HG03066 (cell line): ENCODE measurements around the gene XPO6.
"Not testable (repeated sequence)": the region's sequence is repeated elsewhere in the genome, so short reads cannot be mapped to it uniquely, and the experiment has no call there.

Experiments used
- ATAC-seq: cut with Tn5 transposase; IDR thresholded peaks from one replicate; pipeline ENCODE4 v1.9.1; 2021; ENCODE audit warnings: low read depth; ENCODE audit not compliant: unreplicated experiment

The XPO6 gene, protein sequence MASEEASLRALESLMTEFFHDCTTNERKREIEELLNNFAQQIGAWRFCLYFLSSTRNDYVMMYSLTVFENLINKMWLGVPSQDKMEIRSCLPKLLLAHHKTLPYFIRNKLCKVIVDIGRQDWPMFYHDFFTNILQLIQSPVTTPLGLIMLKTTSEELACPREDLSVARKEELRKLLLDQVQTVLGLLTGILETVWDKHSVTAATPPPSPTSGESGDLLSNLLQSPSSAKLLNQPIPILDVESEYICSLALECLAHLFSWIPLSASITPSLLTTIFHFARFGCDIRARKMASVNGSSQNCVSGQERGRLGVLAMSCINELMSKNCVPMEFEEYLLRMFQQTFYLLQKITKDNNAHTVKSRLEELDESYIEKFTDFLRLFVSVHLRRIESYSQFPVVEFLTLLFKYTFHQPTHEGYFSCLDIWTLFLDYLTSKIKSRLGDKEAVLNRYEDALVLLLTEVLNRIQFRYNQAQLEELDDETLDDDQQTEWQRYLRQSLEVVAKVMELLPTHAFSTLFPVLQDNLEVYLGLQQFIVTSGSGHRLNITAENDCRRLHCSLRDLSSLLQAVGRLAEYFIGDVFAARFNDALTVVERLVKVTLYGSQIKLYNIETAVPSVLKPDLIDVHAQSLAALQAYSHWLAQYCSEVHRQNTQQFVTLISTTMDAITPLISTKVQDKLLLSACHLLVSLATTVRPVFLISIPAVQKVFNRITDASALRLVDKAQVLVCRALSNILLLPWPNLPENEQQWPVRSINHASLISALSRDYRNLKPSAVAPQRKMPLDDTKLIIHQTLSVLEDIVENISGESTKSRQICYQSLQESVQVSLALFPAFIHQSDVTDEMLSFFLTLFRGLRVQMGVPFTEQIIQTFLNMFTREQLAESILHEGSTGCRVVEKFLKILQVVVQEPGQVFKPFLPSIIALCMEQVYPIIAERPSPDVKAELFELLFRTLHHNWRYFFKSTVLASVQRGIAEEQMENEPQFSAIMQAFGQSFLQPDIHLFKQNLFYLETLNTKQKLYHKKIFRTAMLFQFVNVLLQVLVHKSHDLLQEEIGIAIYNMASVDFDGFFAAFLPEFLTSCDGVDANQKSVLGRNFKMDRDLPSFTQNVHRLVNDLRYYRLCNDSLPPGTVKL

DNA sequence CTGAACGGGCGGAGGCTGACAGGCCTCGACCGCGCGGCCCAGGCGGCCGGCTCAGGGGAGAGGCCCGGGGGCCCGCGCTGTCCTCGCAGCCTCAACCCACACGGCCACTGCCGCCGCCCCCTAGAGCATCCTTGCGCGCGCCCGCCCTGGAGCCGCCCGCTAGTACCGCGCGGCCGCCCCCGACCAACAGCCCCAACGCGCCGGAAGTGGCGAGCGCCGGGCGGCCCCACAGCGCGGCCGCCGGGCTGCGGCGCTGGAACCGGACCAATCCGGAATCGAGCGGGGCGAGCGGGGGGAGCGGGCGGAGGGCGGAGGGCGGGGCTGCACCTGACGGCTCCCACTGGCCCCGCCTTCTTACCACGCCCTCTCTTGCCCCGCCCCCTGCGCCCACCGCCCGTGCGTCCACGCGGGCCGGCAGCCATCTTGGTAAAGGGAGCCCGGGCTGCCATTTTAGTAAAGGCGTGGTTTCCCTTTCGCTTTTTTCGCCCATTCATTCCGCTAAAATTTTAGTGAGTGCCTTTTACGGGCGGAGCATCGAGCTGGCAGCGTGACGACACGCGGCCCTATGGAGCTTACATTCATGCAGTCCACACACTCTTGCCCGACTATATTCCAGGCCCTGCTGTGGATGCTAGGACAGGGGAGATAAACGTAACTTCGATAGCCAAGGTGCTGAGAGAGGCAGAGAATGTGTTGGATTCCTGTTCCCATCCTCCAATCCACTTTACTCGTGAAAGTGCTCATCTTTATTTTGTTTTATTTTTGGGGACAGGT, at the start of gene XPO6:
TSS of gene XPO6 (minus strand) at position 208 of the 774 bp plus-strand sequence. CDS start 597 bp downstream, outside the sequence.
- peak; percentile 83 for ATAC-seq

DNA sequence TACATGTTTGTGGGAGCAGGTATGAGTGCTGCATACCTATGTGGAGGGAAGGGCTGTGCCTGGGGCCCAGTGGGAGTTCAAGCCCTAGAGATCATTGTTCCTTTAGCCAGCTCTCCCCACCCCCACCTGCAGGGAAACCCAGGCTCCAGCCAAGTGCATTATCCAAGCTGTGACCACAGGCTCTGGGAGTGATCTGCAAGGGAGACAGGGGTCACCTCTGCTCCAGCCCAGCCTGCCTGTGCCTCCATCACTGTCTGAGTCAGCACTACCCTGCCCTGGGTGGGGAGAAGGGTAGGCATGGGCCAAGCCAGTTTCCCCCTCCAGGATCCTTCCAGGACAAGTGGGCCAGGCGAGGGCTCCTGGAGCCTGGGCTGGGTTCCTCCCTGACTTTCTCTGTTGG, 48.4 kb upstream of the XPO6 start:
- no peak for ATAC-seq

DNA sequence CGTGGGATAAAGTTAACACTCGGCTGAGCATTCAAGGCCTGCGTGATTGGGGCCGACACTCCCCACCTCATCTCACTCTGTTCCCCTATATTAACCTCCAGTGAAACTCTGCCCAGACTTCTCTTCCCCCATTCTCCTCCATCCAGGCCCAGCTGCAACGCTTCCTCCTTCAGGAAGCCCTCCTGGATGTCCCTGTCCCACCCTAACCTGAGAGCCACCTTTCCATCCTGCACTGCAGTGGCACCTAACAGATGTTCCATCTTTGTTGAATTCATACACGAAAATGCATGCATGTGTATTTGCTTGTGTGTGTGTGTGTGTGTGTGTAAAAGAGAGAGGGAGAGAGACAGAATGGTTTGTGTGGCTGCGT, 48.0 kb upstream of the XPO6 start:
- no peak for ATAC-seq

DNA sequence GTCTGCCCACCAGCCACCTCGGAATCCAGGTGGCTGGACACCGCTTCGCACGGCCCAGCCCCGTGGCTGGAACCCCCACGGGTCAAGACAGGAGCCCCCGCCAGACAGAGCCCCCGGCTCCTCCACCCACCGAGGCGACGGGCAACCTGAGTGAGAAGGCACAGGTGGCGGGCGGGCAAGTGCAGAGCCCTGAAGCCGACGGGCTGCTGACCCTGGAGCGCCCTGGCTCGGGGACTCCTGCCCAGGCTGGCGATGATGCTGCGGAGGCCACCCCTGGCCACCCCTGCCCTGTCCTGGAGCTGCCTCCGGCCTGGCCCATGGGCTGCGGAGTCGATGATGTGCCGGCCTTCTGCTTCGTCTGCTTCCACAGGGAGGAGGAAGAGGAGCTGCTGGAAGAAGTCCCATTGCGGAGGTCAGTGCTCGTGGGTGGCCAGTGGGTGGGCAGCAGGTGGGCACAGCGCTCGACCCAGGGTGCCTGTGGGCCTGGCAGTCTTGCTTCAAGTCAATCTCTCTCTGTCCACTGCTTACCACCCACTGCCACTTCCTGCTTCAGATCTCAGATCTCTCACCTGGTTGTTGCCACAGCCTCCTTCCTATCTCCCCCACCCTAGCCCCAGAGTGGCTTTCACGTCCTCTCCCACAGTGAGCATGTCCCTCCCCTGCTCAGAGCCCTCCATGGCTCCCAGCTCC, 47.5 kb upstream of the XPO6 start:
- ATAC-seq: no peak

DNA sequence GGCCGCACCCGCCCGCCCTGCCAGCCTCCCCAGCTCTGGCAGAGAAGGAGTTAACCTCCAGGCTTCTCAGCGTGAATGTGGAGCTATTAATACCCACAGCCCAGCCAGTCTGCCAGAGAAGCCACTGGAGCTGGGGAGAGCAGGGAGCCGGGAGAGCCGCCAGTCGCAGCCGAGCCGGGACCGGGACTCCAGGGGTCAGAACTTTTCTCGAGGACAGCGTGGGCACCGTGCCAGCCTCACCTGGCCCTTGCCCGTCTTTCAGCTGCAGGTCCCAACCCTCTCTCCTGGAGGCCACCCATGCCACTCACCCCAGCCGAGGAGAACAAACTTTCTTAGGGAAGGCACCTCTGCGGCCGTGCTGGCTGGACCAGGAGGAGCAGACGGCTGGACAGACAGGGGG, 46.8 kb upstream of the XPO6 start:
- no peak for ATAC-seq

DNA sequence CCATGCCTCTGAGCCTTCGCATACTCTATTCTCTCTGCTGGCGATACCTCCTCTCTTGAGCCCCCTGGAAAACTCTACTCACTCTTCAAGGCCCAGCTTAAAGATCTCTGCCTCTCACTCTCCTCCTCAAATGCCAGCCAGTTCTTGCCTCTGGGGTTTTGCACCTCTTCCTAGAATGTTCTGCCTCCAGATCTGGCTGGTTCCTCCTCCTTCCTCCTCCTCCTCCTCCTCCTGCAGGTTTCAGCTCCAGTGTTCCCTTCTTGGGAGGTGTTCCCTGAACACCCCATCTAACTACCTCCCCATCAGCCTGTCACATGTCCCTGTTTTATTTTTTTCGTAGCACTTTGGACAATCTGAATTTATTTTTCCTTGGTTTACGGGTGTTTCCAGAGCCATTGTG, 45.5 kb upstream of the XPO6 start:
- no peak for ATAC-seq

DNA sequence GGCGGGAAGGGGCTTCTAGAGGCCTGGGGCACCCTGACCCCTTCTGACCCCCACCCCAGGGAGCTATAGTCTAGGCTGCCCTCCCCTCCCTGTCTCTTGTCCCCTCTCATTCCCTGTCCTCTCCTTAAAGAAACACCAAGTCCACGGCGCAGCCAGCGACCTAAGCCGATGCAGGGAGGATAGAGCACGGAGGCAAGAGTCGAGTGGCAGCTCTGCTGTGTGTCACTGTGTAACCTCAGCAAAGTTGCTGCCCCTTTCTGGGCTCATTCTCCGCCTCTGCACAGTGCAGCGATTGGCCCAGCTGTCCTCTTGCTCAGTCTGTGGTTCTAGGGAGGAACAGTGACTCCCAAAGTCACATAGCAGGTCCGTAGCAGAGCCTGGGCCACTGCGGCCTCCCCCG, 44.1 kb upstream of the XPO6 start:
- no peak for ATAC-seq

DNA sequence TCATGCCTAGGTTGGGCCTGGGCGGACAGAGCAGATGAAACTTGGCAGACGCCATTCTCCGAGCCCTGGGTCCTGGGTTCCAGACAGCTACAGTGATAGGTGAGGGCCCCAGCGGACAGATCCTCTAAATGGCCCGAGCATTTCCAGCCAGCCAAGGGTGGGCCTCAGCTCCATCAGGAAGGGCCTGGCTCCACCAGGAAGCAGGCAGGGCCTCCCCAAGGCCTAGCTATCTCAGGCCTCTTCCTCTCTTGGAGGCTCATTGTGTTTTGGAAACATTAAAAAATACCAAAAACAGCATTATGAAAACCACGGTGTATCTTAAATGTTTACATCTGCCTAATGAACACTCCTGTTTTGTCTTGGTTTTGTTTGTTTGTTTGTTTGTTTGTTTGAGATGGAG, 42.4 kb upstream of the XPO6 start:
- no peak for ATAC-seq

DNA sequence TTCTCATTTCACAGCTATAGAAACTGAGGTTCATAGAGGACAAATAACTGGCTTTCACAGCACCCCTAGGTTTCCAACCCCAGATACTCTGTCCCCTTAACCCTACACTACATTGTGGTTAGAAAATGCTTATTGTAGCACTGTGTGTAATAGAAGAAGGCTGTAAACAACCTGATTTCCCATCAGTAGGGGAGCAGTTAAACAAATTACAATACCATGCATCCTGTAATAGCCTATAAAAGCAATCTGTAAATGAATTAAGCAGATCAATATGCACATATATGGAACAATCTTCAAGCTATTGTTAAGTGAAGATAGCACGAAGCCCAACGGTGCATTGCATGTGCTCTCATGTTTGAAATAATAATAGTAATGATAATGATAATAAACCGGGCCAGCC, 39.2 kb upstream of the XPO6 start:
- no peak for ATAC-seq

DNA sequence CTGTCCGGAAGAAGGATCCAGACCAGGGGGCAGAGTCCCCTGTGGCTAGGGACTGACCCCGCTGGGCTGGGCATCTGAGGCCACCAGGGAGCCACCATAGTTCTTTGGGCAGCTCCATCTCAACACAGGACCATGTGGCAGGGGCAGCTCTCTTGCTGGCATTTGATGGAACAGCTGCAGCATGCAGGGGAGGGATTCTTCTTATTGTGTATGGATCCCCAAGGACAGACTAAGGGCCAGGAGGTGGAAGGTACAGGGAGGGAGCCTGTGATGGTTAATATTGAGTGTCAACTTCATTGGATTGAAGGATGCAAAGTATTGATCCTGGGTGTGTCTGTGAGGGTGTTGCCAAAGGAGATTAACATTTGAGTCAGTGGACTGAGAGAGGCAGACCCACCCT, 37.7 kb upstream of the XPO6 start:
- not testable (repeated sequence) for ATAC-seq

DNA sequence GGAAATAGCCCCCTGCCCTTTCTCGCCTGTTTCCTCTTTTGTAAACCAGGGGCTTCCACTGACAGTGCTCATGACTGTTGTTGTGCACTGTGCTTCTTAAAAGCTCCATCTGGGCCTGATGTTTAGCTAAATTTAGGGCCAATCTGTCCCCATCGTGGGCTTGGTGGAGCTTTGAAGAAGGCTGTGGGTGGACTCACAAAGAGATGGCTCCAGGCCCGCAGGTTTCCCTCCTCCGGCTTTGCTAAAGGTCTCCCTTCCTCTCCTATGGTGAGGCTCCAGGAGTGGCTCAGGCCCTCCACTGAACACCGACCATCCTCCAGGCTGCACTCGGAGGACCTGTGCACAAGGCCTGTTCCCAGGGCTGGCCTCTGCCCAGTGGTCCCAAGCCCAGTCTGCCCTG, 30.2 kb upstream of the XPO6 start:
- no peak for ATAC-seq

DNA sequence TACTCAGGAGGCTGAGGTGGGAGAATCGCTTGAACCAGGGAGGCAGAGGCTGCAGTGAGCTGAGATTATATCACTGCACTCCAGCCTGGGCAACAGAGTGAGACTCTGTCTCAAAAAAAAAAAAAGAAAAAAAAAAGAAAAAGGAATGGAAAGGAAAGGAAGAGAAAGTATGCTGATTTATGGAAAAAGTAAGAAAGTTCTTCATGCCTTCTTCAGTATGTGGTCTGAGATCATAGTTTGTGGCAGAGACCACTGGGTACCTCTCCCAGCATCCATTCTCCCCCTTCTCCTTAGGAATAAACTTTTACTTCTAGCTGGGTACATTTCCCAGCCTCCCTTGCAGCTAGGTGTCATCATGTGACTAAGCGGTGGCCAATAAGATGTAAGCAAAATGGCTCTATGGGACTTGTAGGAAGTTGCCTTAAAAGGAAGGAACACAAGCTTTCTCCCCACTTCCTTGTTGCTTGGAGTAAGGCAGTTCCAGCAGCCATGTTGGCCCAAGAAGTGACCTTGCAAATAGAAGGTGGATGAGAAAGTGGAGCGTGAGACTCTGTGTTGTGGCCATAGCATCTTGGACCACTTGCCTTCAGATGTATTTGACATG, 26.1 kb upstream of the XPO6 start:
- ATAC-seq: no peak

DNA sequence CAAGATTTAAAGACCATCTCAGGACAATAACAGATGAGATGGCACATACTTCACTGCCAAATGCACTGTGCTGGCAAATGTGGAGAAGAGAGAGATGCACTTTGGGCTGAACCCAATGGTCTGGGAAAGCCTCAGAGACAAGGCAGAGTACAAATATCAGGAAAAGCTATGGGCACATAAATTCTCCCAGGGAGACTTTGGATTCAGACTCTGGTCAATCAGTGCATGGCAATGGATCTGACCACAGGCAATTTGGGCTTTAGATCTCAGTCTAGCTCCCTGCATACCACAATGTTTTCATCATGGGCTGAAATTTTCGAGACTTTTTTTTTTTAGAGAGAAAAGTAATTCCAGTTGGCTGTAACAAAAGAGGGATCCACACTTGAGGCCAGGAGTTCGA, 20.0 kb upstream of the XPO6 start:
- ATAC-seq: no peak

DNA sequence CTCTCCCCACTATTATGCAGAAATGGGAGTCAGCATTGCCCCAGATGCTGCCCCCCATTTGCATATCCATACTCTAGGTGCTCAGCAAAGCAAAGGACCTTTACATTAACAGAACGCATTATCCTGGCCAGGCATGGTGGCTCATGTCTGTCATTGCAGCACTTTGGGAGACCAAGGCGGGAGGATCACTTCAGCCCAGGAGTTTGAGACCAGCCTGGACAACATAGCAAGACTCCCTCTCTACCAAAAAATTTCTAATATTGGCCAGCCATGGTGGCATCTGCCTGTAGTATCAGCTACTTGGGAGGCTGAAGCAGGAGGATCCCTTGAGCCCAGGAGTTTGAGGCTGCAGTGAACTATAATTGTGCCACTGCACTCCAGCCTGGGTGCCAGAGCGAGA, 12.1 kb upstream of the XPO6 start:
- not testable (repeated sequence) for ATAC-seq

DNA sequence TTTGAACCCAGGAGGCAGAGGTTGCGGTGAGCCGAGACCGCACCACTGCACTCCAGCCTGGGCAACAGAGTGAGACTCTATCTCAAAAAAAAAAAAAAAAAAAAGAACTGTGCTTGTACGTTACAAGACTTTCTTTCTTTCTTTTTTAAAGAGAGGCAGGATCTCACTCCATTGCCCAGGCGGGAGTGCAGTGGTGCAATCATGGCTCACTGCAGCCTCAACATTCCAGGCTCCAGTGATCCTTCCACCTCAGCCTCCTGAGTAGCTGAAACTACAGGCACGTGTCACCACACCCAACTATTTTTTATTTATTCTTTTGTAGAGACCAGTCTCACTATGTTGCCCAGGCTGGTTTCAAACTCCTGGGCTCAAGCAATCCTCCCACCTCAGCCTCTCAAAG, 8.0 kb upstream of the XPO6 start:
- not testable (repeated sequence) for ATAC-seq

DNA sequence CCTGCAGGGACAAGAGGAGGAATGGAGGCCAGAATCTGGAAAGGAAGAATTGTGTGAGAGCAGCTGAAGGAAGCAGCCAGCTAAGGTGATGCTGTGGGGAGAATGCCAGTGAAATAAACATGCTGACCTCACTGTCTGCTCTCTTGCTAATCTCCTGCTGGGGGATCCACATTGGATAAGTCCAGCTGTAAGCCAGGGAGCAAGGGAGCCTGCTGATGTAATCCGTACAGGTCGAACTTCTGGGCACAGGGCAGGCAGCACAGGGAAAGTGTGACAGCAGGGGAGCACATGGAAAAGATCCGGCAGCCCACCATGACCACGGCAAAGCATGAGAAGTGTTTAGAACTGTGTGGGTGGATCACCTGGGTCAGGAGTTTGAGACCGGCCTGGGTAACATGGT, 7.5 kb upstream of the XPO6 start:
- ATAC-seq: no peak

DNA sequence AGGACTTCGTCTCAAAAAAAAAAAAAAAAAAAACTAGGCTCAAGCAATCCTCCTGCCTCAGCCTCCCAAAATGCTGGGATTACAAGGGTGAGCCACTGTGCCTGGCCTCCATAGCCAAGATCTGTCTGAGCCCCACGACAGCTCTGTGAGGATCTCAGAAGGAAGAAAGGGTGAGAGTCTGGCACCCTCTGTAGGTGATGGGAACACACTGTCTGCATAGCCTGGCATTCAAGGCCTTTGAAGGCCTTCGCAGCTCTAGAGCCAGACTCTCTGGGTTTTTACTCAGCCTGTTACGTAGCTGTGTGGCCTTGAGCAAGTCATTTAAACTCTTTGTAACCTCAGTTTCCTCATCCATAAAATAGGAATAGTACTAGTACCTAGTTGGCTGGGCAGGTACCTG, 6.3 kb upstream of the XPO6 start:
- ATAC-seq: peak; percentile 54

DNA sequence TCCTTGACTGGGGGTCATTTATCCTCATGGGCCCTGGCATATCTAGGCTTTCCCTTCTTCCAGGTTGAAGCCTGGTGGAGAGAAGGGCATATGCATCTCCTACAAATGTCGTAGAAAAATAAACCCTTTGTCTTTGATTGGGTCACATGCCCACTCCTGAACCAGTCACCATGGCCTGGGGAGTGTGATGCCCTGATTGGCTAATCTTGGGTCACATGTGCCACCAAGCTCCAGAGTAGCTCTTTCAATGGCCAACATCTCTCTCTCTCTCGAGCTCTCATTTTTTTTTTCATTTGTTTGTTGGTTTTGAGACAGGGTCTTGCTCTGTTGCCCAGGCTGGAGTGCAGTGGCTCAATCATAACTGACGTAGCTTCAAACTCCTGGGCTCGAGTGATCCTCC, 5.6 kb upstream of the XPO6 start:
- no peak for ATAC-seq

DNA sequence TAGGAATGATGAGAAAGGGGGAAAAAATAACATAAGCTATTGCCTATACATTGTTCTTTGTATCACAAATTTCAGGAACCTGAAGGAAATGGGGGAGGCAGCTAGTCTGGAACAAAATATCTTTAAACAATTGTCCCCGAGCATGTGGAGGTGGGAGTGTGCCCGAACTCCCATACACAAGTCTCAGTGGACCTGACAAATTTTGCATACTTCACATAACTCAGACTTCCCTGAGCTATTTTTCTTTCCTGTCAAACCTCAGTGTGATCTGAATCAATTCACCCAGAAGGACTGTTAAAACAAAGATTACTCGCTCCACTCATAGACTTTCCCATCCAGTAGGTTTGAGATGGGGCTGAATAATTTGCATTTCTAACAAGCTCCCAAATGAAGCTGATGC, 1.6 kb upstream of the XPO6 start:
- ATAC-seq: no peak

DNA sequence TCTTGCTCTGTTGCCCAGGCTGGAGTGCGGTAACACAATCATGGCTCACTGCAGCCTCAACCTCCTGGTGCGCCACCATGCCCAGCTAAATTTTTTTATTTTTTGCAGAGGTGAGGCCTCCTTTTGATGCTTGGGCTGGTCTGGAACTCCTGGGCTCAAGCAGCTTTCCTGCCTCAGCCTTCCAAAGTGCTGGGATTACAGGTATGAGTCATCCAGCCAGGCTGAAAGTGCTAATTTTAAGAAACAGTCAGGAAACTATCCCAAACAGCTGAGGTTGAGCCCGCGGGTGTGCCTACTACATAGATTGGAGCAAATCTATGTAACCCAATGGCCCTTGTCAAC, 738 bp upstream of the XPO6 start:
- ATAC-seq: no peak
